ENCODE measurements around the gene HLA-DPA1. TPM values are rescaled to one million over a fixed set of nuclear protein-coding genes. Genes with fewer than 3 reads are reported as not detected.

Gene HLA-DPA1
- total and polyA plus RNA-seq, 4 donors: 96.2 to 321 (median 145) TPM

- ATAC-seq (ENCODE audit: insufficient read depth, low FRiP score): no peak
- H3K9ac ChIP-seq (ENCODE audit: insufficient read depth in 1 of 2, low read length in 2 of 2): no peak overlapping the region
- H3K4me1 ChIP-seq (ENCODE audit: control insufficient read depth in 5 of 5, insufficient read depth in 5 of 5, low read length in 5 of 5): peaks cover 0 to 5% (median 0%) of the 10 kb centered on the region in 5 donors
- peaks cover 0 to 11% (median 2%) of the 10 kb centered on the region in 3 donors for H3K27me3 ChIP-seq (ENCODE audit: control insufficient read depth in 3 of 3, insufficient read depth in 3 of 3, low read length in 2 of 3)
- no peak for DNase-seq
- H3K27ac ChIP-seq (ENCODE audit: low read depth in 1 of 2, low read length in 1 of 2): peak overlapping the region in 1 of 2 donors; percentile 55
- H3K9me3 ChIP-seq (ENCODE audit: control insufficient read depth in 4 of 4, insufficient read depth in 3 of 4, low read length in 3 of 4): no peaks in the 10 kb centered on the region
- H3K36me3 ChIP-seq (ENCODE audit: control insufficient read depth in 4 of 4, insufficient read depth in 4 of 4, low read length in 4 of 4): no peaks in the 10 kb centered on the region
- 4 to 11% methylated on average over 1 of the region's 1 CpG for WGBS, 2 donors
- TF ChIP-seq CTCF (IDR thresholded peaks at IDR 0.05; ENCODE audit: control extremely low read depth, extremely low read depth): no peak
- H3K4me3 ChIP-seq: no peak overlapping the region
These were observed 45.1 kb downstream of the HLA-DPA1 start for GRCh38 chr6:33028220-33028849.

GRCh38 chr6:33024521-33024920, 48.9 kb downstream of the HLA-DPA1 start:
- no peaks in the 10 kb centered on the region for H3K36me3 ChIP-seq (ENCODE audit: control insufficient read depth in 4 of 4, insufficient read depth in 4 of 4, low read length in 4 of 4)
- H3K9ac ChIP-seq (ENCODE audit: insufficient read depth in 1 of 2, low read length in 2 of 2): no peak overlapping the region
- H3K4me1 ChIP-seq (ENCODE audit: control insufficient read depth in 5 of 5, insufficient read depth in 5 of 5, low read length in 5 of 5): peaks cover 0 to 5% (median under 1%) of the 10 kb centered on the region in 5 donors
- H3K4me3 ChIP-seq: no peak overlapping the region
- peaks cover 0 to 2% (median 0%) of the 10 kb centered on the region in 3 donors for H3K27me3 ChIP-seq (ENCODE audit: control insufficient read depth in 3 of 3, insufficient read depth in 3 of 3, low read length in 2 of 3)
- no peaks in the 10 kb centered on the region for H3K9me3 ChIP-seq (ENCODE audit: control insufficient read depth in 4 of 4, insufficient read depth in 3 of 4, low read length in 3 of 4)
- no peak overlapping the region for H3K27ac ChIP-seq (ENCODE audit: low read depth in 1 of 2, low read length in 1 of 2)
- TF ChIP-seq CTCF (IDR thresholded peaks at IDR 0.05; ENCODE audit: control extremely low read depth, extremely low read depth): no peak
- DNase-seq (no peak), ATAC-seq (ENCODE audit: insufficient read depth, low FRiP score) (no peak)

GRCh38 chr6:33023536-33023935, 49.9 kb downstream of the HLA-DPA1 start:
- no peaks in the 10 kb centered on the region for H3K9me3 ChIP-seq (ENCODE audit: control insufficient read depth in 4 of 4, insufficient read depth in 3 of 4, low read length in 3 of 4)
- H3K27ac ChIP-seq (ENCODE audit: low read depth in 1 of 2, low read length in 1 of 2): no peak overlapping the region
- no peaks in the 10 kb centered on the region for H3K36me3 ChIP-seq (ENCODE audit: control insufficient read depth in 4 of 4, insufficient read depth in 4 of 4, low read length in 4 of 4)
- WGBS, 2 donors: 63 to 65% methylated on average over 3 of the region's 3 CpGs
- ATAC-seq (ENCODE audit: insufficient read depth, low FRiP score) (no peak), DNase-seq (no peak)
- TF ChIP-seq CTCF (IDR thresholded peaks at IDR 0.05; ENCODE audit: control extremely low read depth, extremely low read depth): no peak
- H3K4me1 ChIP-seq (ENCODE audit: control insufficient read depth in 5 of 5, insufficient read depth in 5 of 5, low read length in 5 of 5): peaks cover 0 to 5% (median 4%) of the 10 kb centered on the region in 5 donors
- no peaks in the 10 kb centered on the region for H3K27me3 ChIP-seq (ENCODE audit: control insufficient read depth in 3 of 3, insufficient read depth in 3 of 3, low read length in 2 of 3)
- no peak overlapping the region for H3K4me3 ChIP-seq
- no peak overlapping the region for H3K9ac ChIP-seq (ENCODE audit: insufficient read depth in 1 of 2, low read length in 2 of 2)

- Histone ChIP-seq H3K27me3 (ENCODE audit: control insufficient read depth in 3 of 3, insufficient read depth in 3 of 3, low read length in 2 of 3) (peaks cover 0 to 3% (median 0%) of the 10 kb centered on the region in 3 donors), H3K4me3 (no peak overlapping the region), H3K9ac (ENCODE audit: insufficient read depth in 1 of 2, low read length in 2 of 2) (no peak overlapping the region), H3K27ac (ENCODE audit: low read depth in 1 of 2, low read length in 1 of 2) (no peak overlapping the region), H3K4me1 (ENCODE audit: control insufficient read depth in 5 of 5, insufficient read depth in 5 of 5, low read length in 5 of 5) (peaks cover 0 to 5% (median 4%) of the 10 kb centered on the region in 5 donors), H3K36me3 (ENCODE audit: control insufficient read depth in 4 of 4, insufficient read depth in 4 of 4, low read length in 4 of 4) (no peaks in the 10 kb centered on the region), H3K9me3 (ENCODE audit: control insufficient read depth in 4 of 4, insufficient read depth in 3 of 4, low read length in 3 of 4) (no peaks in the 10 kb centered on the region)
- WGBS, 2 donors: 92% methylated on average over 11 of the region's 11 CpGs
- DNase-seq: no peak
- no peak for TF ChIP-seq CTCF (IDR thresholded peaks at IDR 0.05; ENCODE audit: control extremely low read depth, extremely low read depth)
- ATAC-seq (ENCODE audit: insufficient read depth, low FRiP score): no peak
These were observed 51.5 kb downstream of the HLA-DPA1 start for GRCh38 chr6:33021917-33022316.

All from lung (tissue), 12 donors.